Upper lobe of right lung (tissue), 1 donor: ENCODE measurements around the gene PSKH1. TPM values are rescaled to one million over a fixed set of nuclear protein-coding genes. Genes with fewer than 3 reads are reported as not detected.

Experiments used
- ATAC-seq: fragments of 200-7000 bp; cut with Tn5 transposase; one replicate; pipeline ENCODE4 v1.9.1; 2020; ENCODE audit warnings: mild to moderate bottlenecking, moderate library complexity
- DNase-seq: peaks from one replicate; pipeline ENCODE4 v3.0.0-alpha.2; 2020
- H3K27ac ChIP-seq: fragments of 200-600 bp; one replicate; pipeline ENCODE4 v1.8.0; 2022
- H3K27me3 ChIP-seq: fragments of 200-600 bp; one replicate; pipeline ENCODE4 v1.8.0; 2022; ENCODE audit warnings: mild to moderate bottlenecking
- H3K36me3 ChIP-seq: fragments of 200-600 bp; one replicate; pipeline ENCODE4 v1.8.0; 2022
- H3K4me1 ChIP-seq: fragments of 200-600 bp; one replicate; pipeline ENCODE4 v1.8.0; 2022
- H3K4me3 ChIP-seq: fragments of 200-600 bp; one replicate; pipeline ENCODE4 v1.8.0; 2022; ENCODE audit warnings: mild to moderate bottlenecking
- H3K9me3 ChIP-seq: fragments of 200-600 bp; one replicate; pipeline ENCODE4 v1.8.0; 2022
- CTCF ChIP-seq: fragments of 200-600 bp; IDR thresholded peaks from one replicate; pipeline ENCODE4 v1.8.0; 2022; ENCODE audit warnings: antibody characterized with exemption
- intact Hi-C: fragments of 100-400 bp; cut with DNase I; formaldehyde crosslinking; loops from one replicate; pipeline ENCODE4 v1.11.0; 2022
- total RNA-seq: library from RNA; stranded (reverse); fragmentation: NEBNext Ultra II Directional; extraction: Animal tissue kit (Norgen Biotek cat#: 25700); gene quantifications from one replicate; pipeline ENCODE4 v1.2.1, GENCODE V29; 2021
- donor health status: DM: no; HTN: yes; CAD: no; lungs with severe emphysema.

Gene PSKH1
- total RNA-seq, 1 donor from 2014 or later, result 29.7 TPM

- Histone ChIP-seq H3K27me3 (no peaks in the 10 kb centered on the region), H3K36me3 (peaks cover 59% of the 10 kb centered on the region), H3K4me3 (no peak overlapping the region), H3K9me3 (no peaks in the 10 kb centered on the region), H3K27ac (no peak overlapping the region), H3K4me1 (peaks cover 21% of the 10 kb centered on the region)
- no peak for DNase-seq
- no peak for TF ChIP-seq CTCF
- intact Hi-C loops, result no loop called here
- no peak for ATAC-seq
Observed at GRCh38 chr16:67877064-67877463, 16.0 kb upstream of the PSKH1 start.

DNA sequence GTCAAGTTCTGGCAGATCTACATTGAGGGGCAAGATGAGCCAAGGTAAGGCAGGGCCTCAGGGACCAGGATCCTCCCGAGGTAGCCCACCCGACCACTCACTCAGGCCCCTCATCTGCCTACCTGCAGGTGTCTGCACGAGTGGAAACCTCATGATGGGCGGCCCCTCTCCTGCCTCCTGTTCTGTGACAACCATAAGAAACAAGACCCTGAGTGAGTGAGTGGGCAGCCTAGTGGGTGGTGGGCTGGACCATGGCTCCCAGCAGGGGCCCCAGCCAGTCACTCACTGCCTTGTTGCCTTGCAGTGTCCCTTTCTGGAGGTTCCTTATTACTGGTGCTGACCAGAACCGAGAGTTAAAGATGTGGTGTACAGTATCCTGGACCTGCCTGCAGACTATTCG lies 14.8 kb upstream of the PSKH1 start:
- Histone ChIP-seq H3K4me3 (no peak overlapping the region), H3K4me1 (peaks cover 16% of the 10 kb centered on the region), H3K36me3 (peaks cover 71% of the 10 kb centered on the region), H3K27ac (no peak overlapping the region), H3K27me3 (no peaks in the 10 kb centered on the region), H3K9me3 (no peaks in the 10 kb centered on the region)
- intact Hi-C loops, result no loop called here
- DNase-seq, result no peak
- no peak for TF ChIP-seq CTCF
- ATAC-seq, result no peak

GRCh38 chr16:67878846-67879245 lies 14.2 kb upstream of the PSKH1 start:
- ATAC-seq (no peak), DNase-seq (no peak)
- TF ChIP-seq CTCF, result no peak
- Histone ChIP-seq H3K27ac (no peak overlapping the region), H3K36me3 (peaks cover 75% of the 10 kb centered on the region), H3K9me3 (no peaks in the 10 kb centered on the region), H3K27me3 (no peaks in the 10 kb centered on the region), H3K4me1 (peaks cover 15% of the 10 kb centered on the region), H3K4me3 (no peak overlapping the region)
- intact Hi-C loops, result no loop called here

GRCh38 chr16:67879462-67879861 lies 13.6 kb upstream of the PSKH1 start:
- H3K27me3 ChIP-seq, result no peaks in the 10 kb centered on the region
- H3K4me1 ChIP-seq, result peaks cover 9% of the 10 kb centered on the region
- no peak overlapping the region for H3K4me3 ChIP-seq
- H3K27ac ChIP-seq, result no peak overlapping the region
- TF ChIP-seq CTCF, result no peak
- DNase-seq (no peak), ATAC-seq (no peak)
- H3K36me3 ChIP-seq, result peaks cover 75% of the 10 kb centered on the region
- intact Hi-C loops, result no loop called here
- H3K9me3 ChIP-seq, result no peaks in the 10 kb centered on the region

DNA sequence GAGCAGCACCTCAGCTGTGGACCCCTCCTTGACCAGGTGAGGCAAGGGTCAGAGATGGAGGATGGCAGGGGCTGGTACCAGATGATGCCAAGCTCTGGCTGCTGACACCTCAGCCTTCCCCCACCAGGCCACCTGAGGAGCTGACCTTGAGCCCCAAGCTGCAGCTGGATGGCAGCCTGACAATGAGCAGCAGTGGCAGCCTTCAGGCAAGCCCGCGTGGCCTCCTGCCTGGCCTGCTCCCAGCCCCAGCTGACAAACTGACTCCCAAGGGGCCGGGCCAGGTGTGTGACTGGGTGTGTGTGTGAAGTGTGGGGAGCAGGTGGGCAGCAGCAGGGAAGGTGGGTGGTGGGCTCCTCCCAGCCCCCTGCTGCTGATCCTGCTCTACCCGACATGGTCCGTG lies 13.1 kb upstream of the PSKH1 start:
- intact Hi-C loops, result loop anchor here (10.0 kb wide), 1 partner anchor 165 kb away; no protein-coding TSS in a partner anchor
- H3K9me3 ChIP-seq, result no peaks in the 10 kb centered on the region
- peaks cover 75% of the 10 kb centered on the region for H3K36me3 ChIP-seq

More for the DNA sequence above, 13.1 kb upstream of the PSKH1 start:
- Histone ChIP-seq H3K27ac (no peak overlapping the region), H3K27me3 (no peaks in the 10 kb centered on the region), H3K4me3 (no peak overlapping the region), H3K4me1 (peaks cover 6% of the 10 kb centered on the region)
- ATAC-seq (no peak), DNase-seq (no peak)
- no peak for TF ChIP-seq CTCF
